Muscle of leg (tissue), 11 donors: ENCODE measurements around the gene MIPOL1. TPM values are rescaled to one million over a fixed set of nuclear protein-coding genes. Genes with fewer than 3 reads are reported as not detected.

Source experiments
- DNase-seq: peaks from one replicate; pipeline ENCODE4 v3.0.0; 2013
- H3K27ac ChIP-seq: one replicate; pipeline ENCODE4 v1.5.1; 2013; ENCODE audit warnings: mild to moderate bottlenecking, low read length, control low read depth
- H3K27me3 ChIP-seq: one replicate; pipeline ENCODE4 v1.6.1; 2013; ENCODE audit warnings: low read length; ENCODE audit not compliant: control insufficient read depth, insufficient read depth
- H3K36me3 ChIP-seq: one replicate; pipeline ENCODE4 v1.6.1; 2013; ENCODE audit warnings: low read length; ENCODE audit not compliant: control insufficient read depth, insufficient read depth
- H3K4me1 ChIP-seq: one replicate; pipeline ENCODE4 v1.6.1; 2013; ENCODE audit warnings: low read length; ENCODE audit not compliant: control insufficient read depth, insufficient read depth
- H3K4me3 ChIP-seq: one replicate; pipeline ENCODE4 v1.5.1; 2013; ENCODE audit warnings: low read length, control low read depth
- H3K9me3 ChIP-seq: replicated peaks from 2 replicates; pipeline ENCODE4 v1.6.1; 2013; ENCODE audit warnings: low read depth, low read length; ENCODE audit not compliant: control insufficient read depth
- WGBS: methylation state at CpG from one replicate; pipeline ENCODE4 v1.1.5; 2013; ENCODE audit warnings: missing lambda C conversion rate; ENCODE audit not compliant: insufficient coverage; 5-methylcytosine and 5-hydroxymethylcytosine counted together
- polyA plus RNA-seq, 8 donors: library from polyadenylated mRNA; unstranded; fragments of 120-200 nt; gene quantifications; one replicate each; pipeline versions ENCODE4 v1.2.1 to v1.2.3, GENCODE V29; 2013; ENCODE audit warnings: inconsistent platforms in 1 of 8, low replicate concordance in 1 of 8; ENCODE audit not compliant: insufficient read length in 8 of 8, insufficient read depth in 1 of 8
- total RNA-seq: library from RNA; stranded (reverse); fragments of 120-200 nt; gene quantifications from one replicate; pipeline ENCODE4 v1.2.4, GENCODE V29; 2013

MIPOL1 gene
- total and polyA plus RNA-seq, 9 donors, result 3.2 to 10.5 (median 4.5) TPM

DNA sequence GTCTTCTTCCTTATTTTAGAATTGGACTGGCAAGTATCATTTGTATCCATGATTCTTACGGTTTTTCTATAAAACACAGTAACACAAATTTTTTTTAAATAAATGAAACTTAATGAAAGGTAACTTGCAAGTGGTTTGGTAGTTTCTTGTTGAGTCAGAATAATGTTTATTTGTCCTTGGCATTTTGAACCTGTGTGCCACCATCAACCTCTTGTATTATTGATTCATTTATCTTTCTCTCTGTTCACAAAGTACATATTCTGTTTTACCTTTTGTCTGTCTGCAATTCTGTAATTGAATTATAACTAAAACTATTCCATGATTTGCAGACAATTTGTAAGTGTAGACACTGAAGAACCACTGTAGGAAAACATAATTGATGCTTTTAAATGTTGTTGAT lies 54.7 kb downstream of the MIPOL1 start:
- no peak overlapping the region for H3K27ac ChIP-seq
- WGBS, result no CpG with 5 or more reads among the region's 1 CpG
- DNase-seq, result no peak
- H3K36me3 ChIP-seq, result no peaks in the 10 kb centered on the region
- no peaks in the 10 kb centered on the region for H3K4me1 ChIP-seq
- H3K27me3 ChIP-seq, result no peaks in the 10 kb centered on the region
- H3K4me3 ChIP-seq, result no peak overlapping the region
- H3K9me3 ChIP-seq, result no peaks in the 10 kb centered on the region

DNA sequence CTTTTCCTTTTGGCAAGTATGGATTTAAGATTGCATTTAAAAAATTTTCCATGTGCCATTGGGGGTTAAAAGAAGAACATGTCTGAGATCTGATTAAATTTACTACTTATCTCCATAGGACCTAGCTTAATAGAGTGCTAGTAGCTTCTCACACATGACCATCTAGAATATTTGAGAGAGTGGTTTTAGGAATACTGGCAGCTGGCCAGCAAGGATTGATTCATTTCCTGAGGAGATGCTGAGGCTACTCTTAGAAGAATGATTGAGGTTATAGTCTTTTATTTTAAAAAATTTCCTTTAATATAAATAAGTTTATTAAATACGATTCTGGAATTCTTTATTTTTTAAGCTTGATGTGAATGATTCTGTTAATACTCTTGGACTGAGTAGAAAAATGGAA lies 56.2 kb downstream of the MIPOL1 start:
- Histone ChIP-seq H3K4me3 (no peak overlapping the region), H3K9me3 (no peaks in the 10 kb centered on the region), H3K36me3 (no peaks in the 10 kb centered on the region), H3K4me1 (no peaks in the 10 kb centered on the region), H3K27ac (no peak overlapping the region), H3K27me3 (no peaks in the 10 kb centered on the region)
- no CpG with 5 or more reads among the region's 1 CpG for WGBS
- peak; percentile 10 for DNase-seq

- Histone ChIP-seq H3K27me3 (no peaks in the 10 kb centered on the region), H3K4me3 (no peak overlapping the region)
- no CpG with 5 or more reads among the region's 3 CpGs for WGBS
These were observed 56.7 kb downstream of the MIPOL1 start for GRCh38 chr14:37254411-37254947.

GRCh38 chr14:37257501-37258070 lies 59.8 kb downstream of the MIPOL1 start:
- no CpG with 5 or more reads among the region's 5 CpGs for WGBS
- no peaks in the 10 kb centered on the region for H3K9me3 ChIP-seq
- H3K27ac ChIP-seq, result no peak overlapping the region
- no peaks in the 10 kb centered on the region for H3K4me1 ChIP-seq
- no peaks in the 10 kb centered on the region for H3K36me3 ChIP-seq
- no peak for DNase-seq
- no peaks in the 10 kb centered on the region for H3K27me3 ChIP-seq
- H3K4me3 ChIP-seq, result no peak overlapping the region

More at GRCh38 chr14:37254411-37254947, 56.7 kb downstream of the MIPOL1 start:
- Histone ChIP-seq H3K9me3 (no peaks in the 10 kb centered on the region), H3K36me3 (no peaks in the 10 kb centered on the region), H3K4me1 (no peaks in the 10 kb centered on the region), H3K27ac (no peak overlapping the region)
- no peak for DNase-seq

DNA sequence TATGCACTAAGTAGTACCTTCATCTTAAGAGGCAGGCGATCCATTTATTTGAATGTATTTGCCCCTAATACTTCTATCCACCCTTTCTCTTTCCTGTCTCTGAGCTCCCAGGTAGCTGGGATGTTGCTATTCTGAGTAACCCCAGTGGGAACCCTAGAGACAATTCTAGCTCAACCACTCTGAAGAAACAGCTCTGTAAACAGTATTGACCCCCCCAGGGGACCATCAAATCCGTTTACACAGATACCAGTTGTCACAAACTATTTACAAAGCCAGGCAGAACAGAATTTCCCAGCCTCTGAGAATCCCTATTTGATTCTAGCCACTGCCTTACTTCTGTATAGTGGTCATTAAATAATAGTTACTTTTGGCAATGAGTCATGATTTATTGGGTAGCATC lies 64.9 kb downstream of the MIPOL1 start:
- no peak overlapping the region for H3K27ac ChIP-seq
- WGBS, result 20% methylated on average over 1 of the region's 2 CpGs
- H3K4me1 ChIP-seq, result no peaks in the 10 kb centered on the region
- no peaks in the 10 kb centered on the region for H3K36me3 ChIP-seq
- H3K9me3 ChIP-seq, result no peaks in the 10 kb centered on the region
- H3K4me3 ChIP-seq, result no peak overlapping the region
- no peaks in the 10 kb centered on the region for H3K27me3 ChIP-seq
- DNase-seq, result no peak

DNA sequence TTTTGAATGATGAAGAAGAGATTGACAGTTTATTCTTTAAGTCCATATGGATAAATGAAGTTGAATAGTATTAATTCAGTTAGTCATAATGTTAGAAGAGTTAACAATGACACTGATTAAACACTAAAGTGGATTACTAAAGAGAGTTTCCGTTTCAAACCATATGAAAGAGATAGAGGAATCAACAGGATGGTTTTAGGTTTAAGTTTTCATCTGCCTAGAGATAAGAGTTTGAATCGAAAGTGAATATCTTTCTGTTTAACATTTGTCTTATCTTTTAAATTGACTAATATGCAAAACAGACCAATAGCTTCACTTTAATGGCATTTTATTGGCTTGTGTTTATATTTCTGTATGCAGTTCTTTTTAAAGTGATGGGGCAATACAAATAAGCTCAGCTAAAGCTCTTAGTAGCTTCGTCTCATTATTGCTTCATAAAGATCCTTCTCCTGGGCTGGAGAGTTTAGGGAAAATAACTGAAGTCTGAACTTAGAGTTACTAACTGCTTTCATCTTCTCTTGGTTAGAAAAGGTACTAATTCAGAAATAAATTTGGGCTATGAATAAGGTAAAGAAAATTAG lies 66.0 kb downstream of the MIPOL1 start:
- Histone ChIP-seq H3K27me3 (no peaks in the 10 kb centered on the region), H3K9me3 (no peaks in the 10 kb centered on the region), H3K4me1 (no peaks in the 10 kb centered on the region), H3K4me3 (no peak overlapping the region), H3K27ac (no peak overlapping the region), H3K36me3 (no peaks in the 10 kb centered on the region)
- DNase-seq, result no peak
- WGBS, result no CpG with 5 or more reads among the region's 3 CpGs

DNA sequence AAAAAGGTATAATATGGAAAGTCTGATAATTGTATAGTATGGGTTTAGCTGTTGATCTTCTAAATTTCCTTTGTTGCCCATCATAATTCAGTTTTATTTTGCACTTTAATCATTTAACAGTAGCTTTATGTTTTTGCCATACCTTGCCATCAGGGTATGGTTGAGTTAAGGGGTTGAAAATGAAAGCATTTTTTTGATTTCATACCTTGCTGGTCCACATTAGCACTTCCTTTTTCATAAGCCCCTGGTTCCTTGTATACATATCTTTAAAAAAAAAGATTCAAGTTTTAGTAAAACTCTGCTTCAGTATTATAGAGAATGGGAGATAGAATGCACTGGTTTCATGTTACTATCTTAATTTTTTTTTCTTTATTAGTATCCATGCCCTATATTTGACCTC lies 71.1 kb downstream of the MIPOL1 start:
- Histone ChIP-seq H3K9me3 (no peaks in the 10 kb centered on the region), H3K36me3 (no peaks in the 10 kb centered on the region), H3K4me1 (no peaks in the 10 kb centered on the region), H3K4me3 (no peak overlapping the region), H3K27me3 (no peaks in the 10 kb centered on the region), H3K27ac (no peak overlapping the region)
- DNase-seq, result no peak

DNA sequence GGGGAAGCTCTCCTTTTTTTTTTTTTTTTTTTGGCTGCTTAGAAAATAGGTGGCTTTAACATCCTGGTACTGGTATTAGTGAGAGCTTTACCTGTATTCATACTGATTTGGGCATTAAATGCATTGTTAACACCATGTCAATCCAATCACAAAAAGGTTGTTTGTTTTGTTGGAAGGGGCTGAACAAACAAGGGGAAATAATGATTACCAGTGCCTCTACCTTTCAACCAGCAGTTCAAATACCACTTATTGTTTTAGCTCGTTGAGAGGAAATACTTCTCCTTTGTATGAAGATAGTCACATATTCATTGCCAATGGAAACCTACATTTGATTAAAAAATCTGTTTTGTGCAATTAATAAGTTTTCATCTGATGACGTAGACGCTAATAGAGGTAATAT lies 72.9 kb downstream of the MIPOL1 start:
- Histone ChIP-seq H3K4me1 (no peaks in the 10 kb centered on the region), H3K27ac (no peak overlapping the region), H3K9me3 (no peaks in the 10 kb centered on the region), H3K27me3 (no peaks in the 10 kb centered on the region), H3K36me3 (no peaks in the 10 kb centered on the region), H3K4me3 (no peak overlapping the region)
- DNase-seq, result no peak
- WGBS, result no CpG with 5 or more reads among the region's 3 CpGs

- Histone ChIP-seq H3K36me3 (no peaks in the 10 kb centered on the region), H3K27ac (no peak overlapping the region), H3K27me3 (no peaks in the 10 kb centered on the region), H3K4me1 (no peaks in the 10 kb centered on the region), H3K9me3 (no peaks in the 10 kb centered on the region), H3K4me3 (no peak overlapping the region)
- no CpG with 5 or more reads among the region's 2 CpGs for WGBS
- DNase-seq, result no peak
These were observed 74.8 kb downstream of the MIPOL1 start for GRCh38 chr14:37272569-37272968.

DNA sequence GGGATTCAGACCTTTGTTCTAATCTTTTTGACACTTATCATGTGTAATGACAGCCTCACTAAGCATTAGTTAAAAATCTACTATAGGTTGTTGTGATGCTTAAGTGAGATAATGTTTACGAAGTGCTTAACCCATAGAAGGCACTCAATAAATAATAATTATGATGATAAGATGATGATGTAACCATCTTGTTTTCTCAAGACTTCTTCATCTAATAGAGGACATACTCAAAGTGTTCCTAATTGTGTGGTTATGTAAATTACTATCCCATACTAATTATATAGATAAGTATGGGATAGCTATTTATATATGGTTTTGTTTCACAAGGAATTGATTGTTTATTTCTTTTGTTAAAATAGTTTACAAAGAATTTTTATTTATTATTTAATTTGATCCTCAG lies 76.9 kb downstream of the MIPOL1 start:
- Histone ChIP-seq H3K27ac (no peak overlapping the region), H3K4me1 (no peaks in the 10 kb centered on the region), H3K36me3 (no peaks in the 10 kb centered on the region), H3K27me3 (no peaks in the 10 kb centered on the region), H3K4me3 (no peak overlapping the region), H3K9me3 (no peaks in the 10 kb centered on the region)
- no peak for DNase-seq
- no CpG with 5 or more reads among the region's 1 CpG for WGBS

- H3K27ac ChIP-seq, result no peak overlapping the region
- no peaks in the 10 kb centered on the region for H3K9me3 ChIP-seq
- no peak overlapping the region for H3K4me3 ChIP-seq
- no peak for DNase-seq
- no peaks in the 10 kb centered on the region for H3K36me3 ChIP-seq
- no peaks in the 10 kb centered on the region for H3K27me3 ChIP-seq
- no peaks in the 10 kb centered on the region for H3K4me1 ChIP-seq
These were observed 78.2 kb downstream of the MIPOL1 start for GRCh38 chr14:37275963-37276362.
